ENCODE results near the gene STARD8.

DNA sequence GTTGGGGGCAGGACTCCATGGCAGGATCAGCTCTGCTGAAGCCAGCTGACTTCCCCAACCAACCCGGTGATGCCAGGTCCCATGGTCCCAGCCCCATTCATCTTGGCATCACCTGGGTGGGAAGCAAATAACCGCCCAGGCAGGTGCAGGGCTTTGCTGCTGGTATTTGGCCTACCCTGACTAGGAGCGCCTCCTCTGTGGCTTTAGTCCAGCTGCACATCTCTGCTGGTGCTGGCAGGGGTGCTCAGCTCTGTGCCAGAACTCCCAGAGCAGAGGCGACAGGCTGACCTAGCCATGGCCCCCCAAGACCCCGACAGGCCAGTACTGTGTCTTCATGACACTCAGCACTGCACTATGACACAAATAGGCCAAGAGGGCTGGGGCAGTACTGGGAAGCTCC is 64.4 kb downstream of the STARD8 start:
- TF ChIP-seq, protein P1, sequence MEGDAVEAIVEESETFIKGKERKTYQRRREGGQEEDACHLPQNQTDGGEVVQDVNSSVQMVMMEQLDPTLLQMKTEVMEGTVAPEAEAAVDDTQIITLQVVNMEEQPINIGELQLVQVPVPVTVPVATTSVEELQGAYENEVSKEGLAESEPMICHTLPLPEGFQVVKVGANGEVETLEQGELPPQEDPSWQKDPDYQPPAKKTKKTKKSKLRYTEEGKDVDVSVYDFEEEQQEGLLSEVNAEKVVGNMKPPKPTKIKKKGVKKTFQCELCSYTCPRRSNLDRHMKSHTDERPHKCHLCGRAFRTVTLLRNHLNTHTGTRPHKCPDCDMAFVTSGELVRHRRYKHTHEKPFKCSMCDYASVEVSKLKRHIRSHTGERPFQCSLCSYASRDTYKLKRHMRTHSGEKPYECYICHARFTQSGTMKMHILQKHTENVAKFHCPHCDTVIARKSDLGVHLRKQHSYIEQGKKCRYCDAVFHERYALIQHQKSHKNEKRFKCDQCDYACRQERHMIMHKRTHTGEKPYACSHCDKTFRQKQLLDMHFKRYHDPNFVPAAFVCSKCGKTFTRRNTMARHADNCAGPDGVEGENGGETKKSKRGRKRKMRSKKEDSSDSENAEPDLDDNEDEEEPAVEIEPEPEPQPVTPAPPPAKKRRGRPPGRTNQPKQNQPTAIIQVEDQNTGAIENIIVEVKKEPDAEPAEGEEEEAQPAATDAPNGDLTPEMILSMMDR (conservative IDR thresholded peaks at IDR 0.05; ENCODE audit: low read depth, low read length) = no peak
- TF ChIP-seq EZH2 (IDR thresholded peaks at IDR 0.05; ENCODE audit: borderline replicate concordance, low read depth, low read length, poor library complexity, severe bottlenecking) = no peak
